ENCODE data around the gene MIEF2.

DNA sequence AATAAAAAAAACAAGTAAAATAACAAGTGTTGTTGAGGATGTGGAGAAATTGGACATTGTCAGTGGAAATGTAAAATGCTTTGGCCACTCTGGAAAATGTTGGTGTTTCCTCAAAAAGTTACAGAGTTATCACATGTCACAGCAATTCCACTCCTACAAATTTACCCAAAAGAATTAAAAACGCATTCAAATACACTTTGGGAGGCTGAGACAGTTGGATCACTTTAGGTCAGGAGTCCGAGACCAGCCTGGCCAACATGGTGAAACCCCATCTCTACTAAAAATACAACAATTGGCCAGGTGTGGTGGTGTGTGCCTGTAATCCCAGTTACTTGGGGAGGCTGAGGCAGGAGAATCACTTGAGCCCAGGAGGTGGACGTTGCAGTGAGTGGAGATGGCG is 48.7 kb downstream of the MIEF2 start:
- no peak for TF ChIP-seq EZH2 (IDR thresholded peaks at IDR 0.05; ENCODE audit: insufficient read depth, poor library complexity, severe bottlenecking)
- no peak for TF ChIP-seq EZH2phosphoT487 (IDR thresholded peaks at IDR 0.05; ENCODE audit: insufficient read depth, low read depth)

All from GM23248 (cell line).